ENCODE results near the gene MRE11.
A peak's percentile ranks its signal among the peaks of the same experiment; 100 is the strongest.

MRE11 gene

DNA sequence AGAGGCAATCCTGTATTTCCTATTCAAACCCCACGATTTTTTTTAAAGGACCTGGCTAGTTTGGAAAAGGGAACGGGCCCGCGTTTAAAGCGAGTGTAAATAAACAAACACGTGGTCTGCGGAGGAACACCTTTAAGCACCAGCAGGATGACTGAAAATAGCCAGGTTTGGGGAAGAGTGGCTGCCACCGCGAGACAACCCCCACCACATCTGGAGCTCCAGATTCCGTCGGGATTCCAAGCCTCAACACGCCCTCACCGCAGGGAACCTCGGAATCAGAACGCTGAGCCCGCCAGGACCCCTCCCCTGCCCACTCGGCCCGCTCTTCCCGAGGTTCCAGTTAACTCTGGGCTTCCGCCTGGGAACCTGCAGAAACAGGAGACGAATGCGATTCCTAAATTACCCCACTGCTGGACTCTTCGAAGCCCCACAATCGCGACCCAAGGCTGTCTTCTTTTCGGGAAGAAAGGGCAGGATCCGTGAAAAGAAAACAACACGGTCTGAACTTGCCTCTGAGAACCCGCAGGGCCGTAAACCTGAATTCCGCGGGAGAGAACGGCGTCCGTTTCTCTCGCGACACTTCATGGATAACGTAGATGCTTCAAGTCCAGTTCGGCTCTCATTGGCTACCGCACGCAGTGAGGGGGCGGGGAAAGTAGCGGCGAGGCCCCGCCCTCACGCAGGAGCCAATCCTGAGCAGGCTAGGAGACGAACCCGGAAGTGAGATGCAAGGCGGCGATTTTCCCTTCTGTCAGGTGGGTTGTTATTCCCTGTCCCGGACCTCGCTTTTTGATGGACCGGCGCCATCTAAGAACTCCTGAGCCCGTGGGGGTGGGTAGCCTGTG is at the start of gene MRE11, which contains the start of gene ANKRD49:
MRE11 (minus strand) TSS at position 564 of the 845 bp plus-strand sequence. CDS start 1,043 bp downstream, outside the sequence.
ANKRD49 (plus strand) TSS at position 704 of the 845 bp plus-strand sequence. CDS start 2,710 bp downstream, outside the sequence.
- DNase-seq (ENCODE audit: low spot score), result peak; percentile 97

DNA sequence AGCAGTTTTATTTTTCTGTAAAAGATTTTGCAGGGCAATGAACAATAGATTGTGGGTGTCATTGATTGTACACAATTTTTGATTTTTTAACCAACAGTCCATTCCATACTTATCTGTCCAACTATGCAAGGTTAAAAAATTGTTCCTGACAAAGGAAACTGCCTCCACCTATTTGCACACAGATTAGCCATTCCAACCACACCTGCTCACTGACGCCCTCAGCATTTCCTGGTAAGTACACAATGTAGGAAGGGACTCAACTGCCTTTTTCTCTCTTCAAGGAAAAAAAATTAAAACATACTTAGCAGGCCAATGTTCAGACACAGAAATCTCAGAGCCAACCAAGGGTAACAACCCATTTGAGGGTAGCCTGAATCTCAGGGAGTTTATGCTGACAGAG is 45.8 kb upstream of the MRE11 start:
- DNase-seq (ENCODE audit: low spot score), result no peak

DNA sequence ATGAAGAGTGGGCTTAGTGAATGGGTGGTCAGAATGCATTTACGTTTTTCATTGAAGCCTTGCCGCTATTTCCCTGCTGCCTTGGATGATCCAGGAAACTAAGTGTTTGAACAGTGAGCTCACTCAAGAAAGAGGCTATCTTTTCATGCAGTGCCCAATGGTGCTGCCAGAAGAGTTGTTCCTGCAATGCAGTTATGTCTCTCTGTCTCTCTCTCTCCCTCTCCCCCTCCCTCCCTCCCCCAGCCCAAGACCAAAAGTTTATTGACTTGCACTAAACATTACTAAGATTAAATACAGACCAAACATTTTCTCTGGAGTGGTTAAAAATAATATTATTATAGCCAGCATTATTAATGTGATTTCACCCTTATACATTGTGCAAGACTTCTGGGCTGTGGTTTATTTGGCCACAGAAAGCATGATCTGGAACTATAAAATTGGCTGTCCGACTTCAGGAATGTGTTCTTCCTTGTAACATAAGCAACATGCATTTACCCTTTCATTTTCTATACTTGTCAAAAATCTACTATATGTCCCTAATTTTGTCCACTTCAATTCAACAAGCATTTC is 43.5 kb upstream of the MRE11 start:
- no peak for DNase-seq (ENCODE audit: low spot score)

DNA sequence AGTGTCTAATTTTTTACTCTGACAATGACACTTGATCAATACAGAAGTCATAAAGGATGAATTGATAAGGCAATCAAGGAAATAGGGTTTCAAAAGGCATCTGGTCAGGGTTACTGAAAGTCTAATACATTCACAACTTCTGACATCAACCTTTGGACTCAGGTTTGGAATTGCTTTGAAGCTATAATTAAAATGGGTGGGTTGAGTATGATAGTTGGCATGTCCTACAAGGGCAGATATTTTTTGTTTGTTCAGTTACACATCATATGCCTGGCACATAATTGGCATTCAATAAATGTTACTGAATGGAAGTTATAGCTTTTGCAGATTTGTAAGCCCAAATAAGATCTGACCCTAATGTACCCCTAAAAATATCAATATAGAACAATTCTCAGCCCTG is 42.7 kb upstream of the MRE11 start:
- DNase-seq (ENCODE audit: low spot score), result no peak

DNA sequence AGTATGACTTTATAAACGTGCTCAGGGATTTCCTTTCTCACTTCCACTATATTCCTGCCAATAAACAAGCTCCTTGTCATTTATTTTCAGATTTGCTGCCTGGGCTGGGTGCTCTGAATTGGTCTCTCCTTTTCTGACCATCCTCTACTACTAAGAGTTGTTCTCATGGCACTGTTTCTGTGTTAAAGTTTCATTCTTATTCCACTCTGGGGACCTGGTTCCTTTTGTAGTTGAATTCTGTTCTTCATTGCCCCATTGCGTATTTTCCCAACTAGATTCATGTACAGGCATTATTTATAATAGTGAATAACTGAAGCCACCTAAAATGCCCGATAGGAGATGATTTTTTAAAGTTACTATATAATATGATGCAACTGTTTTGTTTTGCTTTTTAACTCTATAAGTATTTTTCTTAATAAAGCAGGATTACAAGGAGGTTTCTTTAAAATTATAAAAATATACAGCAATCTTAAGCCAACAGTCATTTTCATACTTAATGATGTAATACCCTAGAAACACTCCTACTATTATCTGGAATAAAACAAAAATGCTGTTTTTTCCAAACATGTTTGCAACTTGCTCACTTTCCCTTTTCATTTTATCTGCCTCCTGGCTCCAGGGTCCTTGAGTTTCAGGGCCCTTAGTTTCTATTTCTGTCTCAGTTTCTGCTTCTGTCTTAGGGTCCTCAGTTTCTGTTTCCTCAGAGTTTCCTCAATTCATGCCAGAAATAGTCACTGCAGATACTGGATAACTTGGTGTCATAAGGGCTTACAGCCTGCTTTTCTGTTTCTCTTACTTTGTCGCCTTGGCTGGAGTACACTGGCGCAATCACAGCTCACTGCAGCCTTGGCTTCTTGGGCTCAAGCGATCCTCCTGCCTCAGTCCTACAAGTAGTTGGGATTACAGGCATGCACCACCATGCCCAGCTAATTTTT is 40.3 kb upstream of the MRE11 start:
- no peak for DNase-seq (ENCODE audit: low spot score)

DNA sequence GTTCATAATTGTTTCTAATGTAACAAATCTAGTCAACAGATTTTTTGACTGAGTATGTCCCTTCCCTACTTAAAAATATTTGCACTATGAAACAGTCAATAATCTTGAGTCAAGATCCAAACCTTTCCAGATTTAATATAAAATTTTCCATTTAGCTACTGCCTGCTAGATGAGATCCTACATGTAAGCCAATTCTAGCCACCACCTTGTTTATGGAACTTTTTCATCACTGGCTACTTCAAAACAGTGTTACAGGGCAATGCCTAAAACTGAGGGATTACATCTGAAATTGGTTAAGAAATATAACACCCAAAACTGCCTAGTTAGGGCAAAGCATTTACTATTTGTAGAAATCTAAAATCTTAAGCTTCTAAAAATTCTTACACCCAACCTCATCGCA is 39.6 kb upstream of the MRE11 start:
- DNase-seq (ENCODE audit: low spot score), result no peak

DNA sequence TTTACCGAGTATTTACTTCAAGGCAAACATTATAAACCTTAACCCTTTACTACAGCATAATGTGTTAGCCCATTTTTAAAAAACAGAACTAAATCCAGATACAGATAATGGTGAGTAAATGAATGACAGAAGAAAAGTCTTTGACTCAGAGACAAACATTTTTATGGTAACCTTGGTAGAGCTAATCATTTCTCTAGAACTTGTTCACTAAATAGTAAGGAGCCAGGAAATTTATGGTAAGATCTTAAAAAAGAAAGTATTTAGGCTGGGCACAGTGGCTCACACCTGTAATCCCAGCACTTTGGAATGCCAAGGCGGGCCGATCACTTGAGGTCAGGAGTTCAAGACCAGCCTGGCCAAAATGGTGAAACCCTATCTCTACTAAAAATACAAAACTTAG is 38.6 kb upstream of the MRE11 start:
- no peak for DNase-seq (ENCODE audit: low spot score)

DNA sequence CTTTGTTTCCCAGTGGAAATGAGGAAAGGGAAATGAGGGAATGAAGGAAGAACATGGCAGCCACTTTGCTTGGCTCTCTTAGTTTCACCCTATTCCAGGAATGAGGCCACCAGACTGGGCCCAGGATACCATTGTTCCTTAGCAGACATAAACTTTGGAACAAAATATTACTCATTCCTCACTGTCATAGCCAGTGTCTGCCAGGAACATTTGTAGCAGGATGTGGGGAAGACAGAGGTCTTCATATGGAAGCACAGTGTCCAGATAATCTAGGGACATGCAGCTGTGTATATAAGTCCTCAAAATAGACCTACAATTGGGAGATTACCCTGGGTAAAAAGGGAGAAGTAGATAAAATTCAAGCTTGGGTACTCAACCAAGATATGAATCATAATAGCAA is 34.9 kb upstream of the MRE11 start:
- peak; percentile 42 for DNase-seq (ENCODE audit: low spot score)

DNA sequence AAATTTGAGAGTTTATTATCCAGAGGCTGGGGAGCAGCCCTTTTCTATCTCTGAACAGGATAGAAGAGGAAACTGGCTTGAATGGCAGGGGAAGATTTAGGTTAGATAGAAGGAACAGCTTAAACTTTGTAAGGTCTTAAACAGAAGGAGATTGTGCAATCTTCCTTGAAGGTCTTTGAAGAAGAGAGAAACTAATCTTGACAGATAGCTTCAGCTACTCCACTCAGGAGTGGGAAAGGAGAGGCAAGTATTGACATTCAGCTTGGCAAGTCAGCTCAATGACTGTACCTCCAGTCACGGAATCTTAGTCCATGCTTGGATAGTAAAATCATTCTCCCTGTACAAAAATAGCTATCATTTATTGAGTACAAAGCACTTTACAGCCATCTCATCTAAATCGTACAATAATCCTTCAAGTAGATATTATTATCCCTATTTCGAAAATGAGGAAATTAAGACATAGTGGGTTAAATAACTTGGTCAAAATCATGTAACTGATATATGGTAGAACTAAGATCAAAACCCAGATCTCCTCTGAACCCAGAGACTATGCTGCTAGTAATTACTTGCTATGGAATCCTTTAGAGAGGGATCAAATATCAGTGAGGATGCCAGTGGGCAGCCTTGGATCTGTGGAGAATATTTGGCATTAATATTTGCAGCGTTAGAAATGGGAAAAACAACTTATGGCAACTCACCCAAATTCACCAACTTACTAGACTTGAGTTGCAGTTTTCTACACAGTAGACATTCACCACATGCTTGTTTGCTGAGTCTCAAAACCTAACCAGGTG is 33.2 kb upstream of the MRE11 start:
- DNase-seq (ENCODE audit: low spot score), result no peak

DNA sequence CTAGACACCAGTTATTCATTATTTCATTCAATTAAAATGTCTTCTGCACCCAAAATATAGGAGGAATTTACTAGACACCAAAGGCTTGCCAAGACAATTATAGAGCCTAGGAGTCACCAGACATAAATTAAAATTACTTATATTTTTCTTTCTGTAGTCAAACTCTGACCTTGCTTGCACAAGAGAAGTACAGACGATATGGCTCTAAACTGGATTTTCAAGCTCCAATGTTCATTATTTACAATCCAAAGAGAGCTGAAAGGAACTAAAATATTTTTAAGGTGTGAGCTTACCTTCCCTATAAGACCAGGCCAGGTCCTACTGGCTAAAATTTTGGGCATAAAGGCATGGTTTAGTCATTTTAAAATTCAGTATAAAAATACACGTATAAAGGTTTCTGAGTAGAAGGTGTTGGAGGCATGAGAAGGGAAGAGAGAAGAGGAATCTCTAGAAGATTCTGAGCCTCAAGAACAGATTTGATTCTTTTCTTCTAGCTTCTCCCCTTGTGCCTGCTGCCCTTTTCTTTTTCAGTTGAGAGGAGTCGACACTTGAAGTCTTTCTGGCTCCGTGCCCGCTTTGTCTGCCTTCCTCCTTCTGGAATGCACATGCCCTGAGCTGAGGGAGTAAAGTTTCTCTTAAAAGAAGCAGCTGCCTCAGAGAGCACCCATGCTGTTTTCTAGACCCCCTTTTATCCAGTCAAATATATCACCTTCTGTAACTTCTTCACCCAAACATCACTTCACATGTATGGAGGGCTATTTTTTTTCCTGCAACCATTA is 32.1 kb upstream of the MRE11 start:
- no peak for DNase-seq (ENCODE audit: low spot score)

DNA sequence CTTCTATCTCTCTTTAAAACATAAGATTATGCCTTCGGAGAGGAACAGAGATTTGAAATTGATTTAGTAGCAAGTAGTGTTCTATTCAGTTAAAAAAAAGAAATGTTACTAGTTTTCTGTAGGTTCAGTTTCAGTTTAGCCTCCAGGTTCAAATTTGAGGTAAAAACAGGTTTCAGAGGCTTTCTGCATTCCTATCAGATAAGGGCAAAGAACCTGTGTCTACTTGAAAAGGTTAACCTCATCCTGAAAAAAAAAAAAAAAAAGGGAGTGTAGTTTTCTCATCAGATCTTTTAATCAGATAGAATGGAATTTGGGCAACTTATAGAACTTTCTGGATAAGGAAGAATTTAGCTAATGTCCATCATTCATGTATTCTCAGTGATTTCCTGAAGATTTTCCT is 30.7 kb upstream of the MRE11 start:
- DNase-seq (ENCODE audit: low spot score), result no peak

DNA sequence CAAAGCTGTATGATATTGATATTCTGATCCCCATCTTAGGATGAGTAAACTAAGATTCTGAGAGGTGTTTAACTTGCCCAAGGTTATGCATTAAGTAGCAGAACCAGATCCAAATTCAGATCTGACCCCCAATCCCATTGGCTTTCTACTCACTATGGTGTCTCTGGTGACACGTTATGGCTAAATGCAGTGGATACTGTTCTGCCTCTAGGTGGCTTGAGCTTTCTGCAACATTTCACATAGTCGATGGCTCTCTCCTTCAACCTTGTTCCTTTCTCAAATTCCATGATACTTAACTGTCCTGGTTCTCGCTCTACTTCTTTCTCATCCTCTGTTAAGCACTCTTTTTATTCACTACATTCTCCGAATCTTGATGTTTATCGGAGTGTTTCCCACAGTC is 28.0 kb upstream of the MRE11 start:
- DNase-seq (ENCODE audit: low spot score), result no peak

DNA sequence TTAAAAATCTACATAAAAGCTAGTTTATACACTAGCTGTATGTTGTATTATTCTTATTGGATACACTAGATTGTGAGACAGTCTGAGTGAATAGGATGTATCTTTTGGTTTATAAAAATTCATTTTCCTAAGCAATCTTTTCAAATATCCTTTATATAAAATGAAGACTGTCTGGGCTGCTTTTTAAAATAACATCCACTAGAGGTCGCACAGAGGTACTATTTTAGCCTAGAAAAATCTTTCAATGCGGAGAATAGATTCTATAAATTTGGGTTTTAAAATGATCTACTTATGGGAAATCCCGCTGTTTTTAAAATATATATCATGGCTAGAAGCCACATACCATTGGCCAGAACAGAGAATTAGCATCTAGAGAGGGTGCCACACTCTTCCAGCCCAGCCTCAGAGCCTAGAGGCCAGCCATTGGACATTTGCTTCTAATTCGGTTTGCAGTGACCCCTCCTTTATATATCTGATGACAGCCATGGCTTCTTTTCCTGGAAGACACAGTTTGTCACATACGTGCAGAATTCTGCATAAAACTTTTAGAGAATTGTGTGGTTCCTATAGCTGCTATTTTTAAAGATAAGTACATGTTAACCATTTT is 25.9 kb upstream of the MRE11 start:
- DNase-seq (ENCODE audit: low spot score), result peak; percentile 55

DNA sequence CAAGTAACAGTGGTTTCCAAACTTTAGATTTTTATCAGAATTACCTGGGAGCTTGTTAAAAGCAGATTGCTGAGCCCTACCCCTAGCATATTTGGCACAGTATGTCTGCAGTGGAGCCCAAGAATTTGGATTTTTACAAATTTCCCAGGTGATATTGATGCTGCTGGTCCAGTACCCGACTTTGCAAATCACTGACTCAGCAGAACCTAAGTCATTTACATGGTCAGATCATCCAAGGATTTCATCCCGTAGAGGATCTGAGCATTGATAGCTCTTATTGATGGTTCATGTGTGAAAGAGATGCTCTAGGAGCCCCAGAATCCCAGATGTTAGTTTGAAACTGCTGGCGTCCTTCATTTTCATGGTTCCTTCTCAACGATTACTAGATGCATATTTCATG is 24.7 kb upstream of the MRE11 start:
- DNase-seq (ENCODE audit: low spot score), result no peak

DNA sequence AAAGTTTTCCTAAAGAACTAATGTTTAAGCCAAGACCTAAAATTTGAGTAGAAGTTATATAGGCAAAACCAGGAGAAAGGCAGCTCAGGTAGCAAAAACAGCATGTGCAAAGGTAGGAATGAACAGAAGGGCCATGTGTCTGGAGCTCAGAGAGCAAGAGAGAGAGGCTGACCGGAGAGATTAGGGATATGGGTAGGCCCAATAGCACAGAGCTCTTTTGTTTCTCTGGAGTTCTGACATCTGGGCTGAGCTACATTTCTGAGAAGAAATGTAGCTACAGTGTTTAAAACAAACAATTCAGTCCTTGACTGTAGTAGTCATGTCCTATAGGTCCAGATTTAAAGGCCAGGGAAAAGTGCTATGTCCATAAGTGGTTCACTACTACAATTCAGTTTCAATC is 23.1 kb upstream of the MRE11 start:
- DNase-seq (ENCODE audit: low spot score), result no peak

DNA sequence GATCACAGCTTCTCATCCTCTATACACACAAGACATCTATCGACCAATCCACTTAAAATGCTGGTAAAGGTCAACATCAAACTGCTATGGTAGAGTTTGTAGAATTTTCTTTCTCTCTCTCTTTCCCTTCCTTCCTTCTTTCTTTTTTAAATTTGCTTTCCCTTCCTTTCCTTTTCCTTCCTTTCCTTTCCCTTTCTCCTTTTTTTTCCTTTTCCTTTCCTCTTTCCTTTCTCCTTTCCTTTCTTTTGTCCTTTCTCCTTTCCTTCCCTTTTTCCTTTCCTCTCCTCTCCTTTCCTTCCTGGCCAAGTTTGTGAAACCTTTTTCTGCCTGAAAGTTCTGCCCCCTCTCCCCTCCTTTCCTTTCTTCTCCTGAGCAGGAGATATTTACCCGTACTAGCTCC is 21.8 kb upstream of the MRE11 start:
- DNase-seq (ENCODE audit: low spot score), result no peak

DNA sequence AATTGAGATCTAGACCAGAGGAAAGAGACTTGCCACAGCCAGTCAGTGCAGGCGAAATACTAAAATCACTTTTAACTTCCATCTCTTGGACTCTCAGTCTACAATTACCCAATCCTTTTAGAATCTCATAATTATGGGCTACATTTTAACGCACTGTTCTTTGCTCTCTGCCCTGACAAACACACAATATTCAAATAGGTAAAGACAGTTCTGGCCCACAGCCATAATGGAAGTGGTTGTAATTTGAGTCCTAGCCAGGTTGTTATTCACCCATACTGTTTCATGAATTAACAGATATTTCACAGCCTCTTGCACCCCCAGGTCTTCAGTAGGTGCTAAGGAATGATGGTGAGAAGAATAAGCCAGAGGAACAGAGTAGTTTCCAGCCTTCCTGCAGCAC is 19.4 kb upstream of the MRE11 start:
- no peak for DNase-seq (ENCODE audit: low spot score)

DNA sequence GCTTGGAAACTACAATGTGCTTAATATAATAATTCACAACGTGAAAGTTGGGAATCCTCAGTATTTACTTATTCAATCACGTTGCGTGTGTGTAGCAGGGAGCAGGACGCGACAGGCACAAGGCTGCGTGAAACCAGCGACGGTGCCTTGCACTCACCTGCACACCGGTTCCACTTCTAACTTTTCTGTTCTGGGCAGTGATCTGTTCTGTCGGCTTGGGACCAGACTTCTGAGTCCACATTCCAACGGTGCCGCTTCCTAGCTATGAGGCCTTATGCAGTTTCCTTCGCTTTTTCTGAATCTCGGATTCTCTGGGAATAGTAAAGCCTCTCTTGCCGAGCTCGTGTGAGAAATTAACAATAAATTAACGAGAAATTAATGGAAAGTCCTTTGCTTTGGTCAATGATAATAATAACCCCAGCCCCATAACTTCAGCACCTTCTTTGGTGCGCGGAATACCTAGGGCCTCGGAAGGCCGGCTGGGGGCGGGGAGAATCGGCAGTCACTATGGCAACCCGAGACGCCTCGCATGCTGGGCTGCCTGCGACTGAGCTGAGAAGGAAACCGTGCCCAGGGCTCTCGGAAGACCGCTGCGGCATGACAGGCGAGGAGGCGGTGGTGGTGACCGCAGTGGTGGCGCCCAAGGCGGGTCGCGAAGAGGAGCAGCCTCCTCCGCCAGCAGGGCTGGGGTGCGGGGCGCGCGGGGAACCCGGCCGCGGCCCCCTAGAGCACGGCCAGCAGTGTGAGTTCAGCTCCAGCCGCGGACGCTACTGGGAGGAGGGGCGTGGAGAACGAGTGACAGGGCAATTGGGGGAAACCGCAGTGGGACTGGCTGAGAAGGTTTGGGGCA is 18.5 kb upstream of the MRE11 start, which contains the start of gene C11orf97:
C11orf97 (plus strand) TSS at position 530 of the 850 bp plus-strand sequence; CDS start at position 598, 68 bp downstream.
- no peak for DNase-seq (ENCODE audit: low spot score)

DNA sequence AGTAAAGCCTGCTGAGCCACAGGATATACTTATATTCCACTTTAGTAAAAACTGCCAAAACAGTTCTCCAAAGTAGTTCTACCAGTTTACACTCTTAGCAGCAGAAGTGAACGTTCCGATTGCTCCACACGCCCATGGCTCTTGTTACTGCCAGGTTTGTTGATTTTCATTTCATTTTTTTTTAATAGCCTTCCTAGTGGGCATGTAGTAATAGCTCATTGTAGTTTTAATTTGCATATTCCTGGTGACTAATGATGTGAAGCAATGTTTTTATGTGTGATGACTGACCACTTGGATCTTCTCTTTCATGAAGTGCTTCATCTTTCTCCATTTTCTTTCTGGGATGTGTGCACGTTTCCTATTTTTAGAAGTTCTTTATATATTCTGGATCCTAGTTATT is 13.8 kb upstream of the MRE11 start:
- no peak for DNase-seq (ENCODE audit: low spot score)

Data from kidney capillary endothelial cell (primary cell).